HG02938 (cell line): ENCODE results near the gene COP1.
"Not testable (repeated sequence)": the region's sequence is repeated elsewhere in the genome, so short reads cannot be mapped to it uniquely, and the experiment has no call there.

Experiments
- ATAC-seq: cut with Tn5 transposase; IDR thresholded peaks from one replicate; pipeline ENCODE4 v1.9.1; 2021; ENCODE audit warnings: mild to moderate bottlenecking, moderate library complexity; ENCODE audit not compliant: unreplicated experiment

The COP1 gene

DNA sequence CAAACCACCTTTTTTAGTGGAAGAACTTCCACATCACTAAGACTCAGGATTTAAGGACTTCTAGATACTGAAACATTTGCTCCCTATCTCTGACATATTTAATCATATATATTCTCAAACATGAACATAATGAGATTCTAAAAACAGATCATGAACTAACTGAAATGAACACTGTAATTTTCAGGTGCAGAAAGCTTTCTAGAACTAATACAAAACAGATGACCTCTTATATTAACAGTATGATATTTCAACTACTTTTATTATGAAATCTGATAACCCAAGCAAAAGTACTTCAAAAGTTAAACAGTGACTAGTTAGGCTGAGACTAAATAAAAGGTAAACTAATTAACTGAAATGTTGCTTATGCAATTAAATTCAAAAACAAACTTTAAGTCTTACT, 157.5 kb downstream of the COP1 start:
- ATAC-seq = no peak

DNA sequence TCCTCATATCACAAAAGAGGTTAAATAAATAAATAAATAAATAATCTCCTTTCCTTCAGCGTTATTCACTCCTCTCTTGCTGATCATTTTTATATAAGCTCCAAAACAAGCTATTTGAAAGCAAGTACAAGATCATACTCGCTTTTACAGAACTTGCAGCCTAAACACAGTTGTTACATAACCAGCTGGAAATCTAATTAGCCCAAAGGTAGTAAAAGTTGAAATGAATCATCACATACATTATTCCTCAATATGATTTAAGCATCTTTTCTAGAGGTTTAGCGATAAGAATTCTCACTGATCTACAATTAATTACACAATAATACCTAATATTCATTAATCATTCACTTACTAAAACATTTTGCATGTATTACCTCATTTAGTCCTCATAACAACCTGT, 160.2 kb downstream of the COP1 start:
- ATAC-seq = no peak

DNA sequence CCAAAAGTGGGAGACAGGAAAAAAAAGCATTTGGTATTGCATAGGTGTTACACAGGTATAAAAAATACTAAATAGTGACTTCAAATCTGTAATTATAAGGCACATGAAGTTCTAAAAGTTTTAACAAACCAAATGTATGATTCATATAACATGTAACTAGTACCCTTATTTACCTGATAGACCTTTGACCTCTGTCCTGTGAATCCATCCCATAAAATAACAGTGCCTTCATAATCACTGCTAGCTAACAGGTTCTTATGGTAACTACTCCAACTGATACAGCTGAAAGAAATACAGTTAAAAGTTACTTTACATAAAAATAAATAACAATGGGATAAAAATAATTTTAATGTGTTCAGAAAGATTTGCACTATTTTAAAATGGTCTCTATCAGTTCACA, 163.5 kb downstream of the COP1 start:
- ATAC-seq = no peak

DNA sequence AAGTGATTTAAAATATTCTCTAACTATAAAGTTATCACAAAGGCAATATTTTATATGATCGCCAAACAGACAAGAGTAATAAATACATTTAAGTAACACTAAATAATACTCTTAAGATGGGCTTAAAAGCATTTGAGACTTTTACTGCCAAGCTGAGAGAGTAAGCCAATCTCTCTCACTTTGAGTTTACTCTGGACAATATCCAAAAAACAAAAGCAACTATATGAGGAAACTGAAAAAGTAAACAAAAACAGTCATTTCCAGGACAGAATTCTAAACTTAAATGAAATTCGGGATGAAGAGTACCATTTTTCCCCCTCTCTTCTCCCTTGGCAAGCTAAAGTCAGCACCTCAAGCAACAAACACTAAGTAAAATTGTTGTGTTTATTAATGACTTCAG, 173.2 kb downstream of the COP1 start:
- ATAC-seq = no peak

DNA sequence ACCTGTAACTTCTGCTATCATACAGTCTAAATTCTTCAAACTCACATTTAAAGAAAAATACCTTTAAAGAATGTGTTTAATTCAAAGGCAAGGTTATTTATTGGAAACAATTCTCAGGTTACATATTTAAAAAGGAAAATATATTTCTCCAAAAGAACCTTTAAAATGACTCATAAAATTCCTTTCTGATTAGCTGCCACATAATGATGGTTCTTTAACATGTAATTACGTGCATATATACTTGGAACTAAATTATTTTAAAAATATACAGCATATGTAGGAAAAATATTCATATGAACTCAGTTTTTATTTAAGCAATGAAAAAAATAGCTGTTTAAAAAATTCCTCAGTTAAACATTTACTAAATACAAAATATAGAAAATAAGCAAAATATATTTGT, 173.6 kb downstream of the COP1 start:
- no peak for ATAC-seq

DNA sequence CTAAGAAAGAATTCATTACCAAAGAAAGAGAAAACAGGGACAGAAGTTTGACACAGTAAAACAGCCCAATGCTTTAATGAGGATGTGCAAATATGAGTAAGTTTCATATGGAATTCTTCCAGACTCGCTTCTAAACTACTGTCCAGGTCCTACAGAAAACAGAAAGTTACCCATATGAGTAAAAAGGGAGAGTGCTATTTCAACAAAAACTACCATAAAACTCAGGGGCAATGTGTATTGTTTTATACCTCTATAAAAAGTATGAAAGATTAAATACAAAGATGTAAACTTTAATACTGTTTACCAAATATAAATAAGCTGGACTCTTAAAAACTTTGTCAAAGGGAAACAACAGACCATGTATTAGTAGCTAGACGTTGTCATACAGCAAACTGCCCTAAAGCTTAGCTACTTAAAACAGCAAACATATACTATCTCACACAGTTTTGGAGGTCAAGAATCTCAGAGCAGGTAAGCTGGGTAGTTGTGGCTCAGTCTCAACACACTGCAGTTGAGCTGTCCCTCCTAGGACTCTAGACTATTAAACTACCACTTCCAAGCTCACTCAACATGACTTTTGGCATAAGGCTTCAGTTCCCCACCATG, 174.9 kb downstream of the COP1 start:
- ATAC-seq = no peak

DNA sequence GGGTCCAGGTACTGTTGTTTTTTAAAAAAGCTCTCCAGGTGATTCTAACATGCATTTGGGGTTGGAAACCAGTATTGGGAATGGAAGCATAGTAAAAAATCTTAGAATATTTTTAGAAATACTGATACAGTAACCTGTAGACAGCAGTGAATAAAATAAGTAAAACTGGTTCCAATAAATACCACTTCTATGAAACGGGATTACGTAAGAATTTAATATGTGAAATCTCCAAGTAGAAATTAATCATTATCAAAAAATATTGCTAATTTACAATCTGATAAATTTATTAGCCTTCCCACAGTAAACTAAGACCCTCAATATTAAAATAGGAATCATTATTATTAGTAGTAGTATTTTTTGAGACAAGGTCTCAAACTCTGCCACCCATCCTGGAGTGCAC, 177.5 kb downstream of the COP1 start:
- no peak for ATAC-seq

DNA sequence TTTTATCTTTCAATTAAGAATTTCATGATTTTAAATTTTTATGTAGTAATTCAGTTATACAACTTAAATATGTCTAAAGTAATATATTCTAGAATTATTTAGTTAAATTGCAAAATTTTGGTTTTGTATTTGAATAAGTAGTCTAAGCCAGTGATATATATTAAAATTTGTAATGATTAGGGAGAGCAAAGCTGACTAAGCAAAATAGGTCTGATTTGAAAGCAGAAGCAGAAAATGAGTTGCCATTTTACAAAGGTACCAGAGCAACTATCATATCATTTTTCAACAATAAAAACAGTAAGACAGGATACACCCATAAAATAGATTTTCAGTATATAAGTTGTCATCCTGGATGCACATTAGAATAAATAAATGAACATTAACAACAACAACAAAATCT, 177.9 kb downstream of the COP1 start:
- no peak for ATAC-seq

DNA sequence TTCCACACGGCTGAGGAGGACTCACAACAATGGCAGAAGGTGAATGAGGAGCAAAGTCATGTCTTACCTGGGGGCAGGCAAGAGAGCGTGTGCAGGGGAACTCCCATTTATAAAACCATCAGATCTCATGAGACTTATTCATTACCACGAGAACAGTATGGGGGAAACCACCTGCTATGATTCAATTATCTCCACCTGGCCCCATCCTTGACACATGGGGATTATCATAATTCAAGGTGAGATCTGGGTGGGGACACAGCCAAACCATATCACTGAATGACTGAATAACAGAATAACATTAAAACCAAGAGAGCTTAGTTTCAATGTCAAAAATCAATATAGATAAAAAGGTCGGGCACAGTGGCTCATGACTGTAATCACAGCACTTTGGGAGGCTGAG, 179.2 kb downstream of the COP1 start:
- ATAC-seq = not testable (repeated sequence)

DNA sequence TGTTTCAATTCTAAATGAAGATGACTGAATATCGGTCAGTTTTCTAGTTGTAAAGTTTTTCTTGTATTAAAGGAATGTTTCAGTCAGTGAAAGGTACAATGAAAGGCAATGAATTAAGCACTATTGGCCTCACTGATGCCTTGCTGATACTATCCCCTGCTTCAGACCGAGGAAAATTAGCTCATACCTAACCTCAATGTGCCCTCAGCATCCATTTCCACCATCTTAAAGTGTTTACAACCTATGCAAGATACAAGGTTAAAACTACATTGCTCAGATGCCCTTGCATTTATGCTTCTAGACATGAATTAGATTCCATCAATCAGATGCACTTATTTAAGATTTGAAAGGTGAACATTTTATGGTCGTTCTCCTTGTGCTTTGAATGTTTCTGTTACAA, 184.5 kb downstream of the COP1 start:
- ATAC-seq = no peak

DNA sequence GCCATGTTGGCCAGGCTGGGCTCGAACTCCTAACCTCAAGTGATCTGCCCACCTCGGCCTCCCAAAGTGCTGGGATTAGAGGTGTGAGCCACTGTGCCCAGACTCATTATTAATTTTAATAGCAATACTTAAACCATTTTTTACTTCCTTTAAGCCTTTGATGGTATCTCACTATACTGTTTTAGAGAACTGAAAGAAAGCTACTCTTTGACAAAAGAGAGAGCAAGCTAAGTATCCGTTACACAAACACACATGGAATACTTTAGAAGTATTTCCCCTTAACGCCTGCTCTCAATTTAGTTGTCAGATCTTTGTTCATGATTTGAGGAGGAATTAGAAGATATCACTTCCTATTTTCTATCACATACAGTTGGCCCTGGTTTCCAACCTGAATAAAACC, 189.4 kb downstream of the COP1 start:
- no peak for ATAC-seq

DNA sequence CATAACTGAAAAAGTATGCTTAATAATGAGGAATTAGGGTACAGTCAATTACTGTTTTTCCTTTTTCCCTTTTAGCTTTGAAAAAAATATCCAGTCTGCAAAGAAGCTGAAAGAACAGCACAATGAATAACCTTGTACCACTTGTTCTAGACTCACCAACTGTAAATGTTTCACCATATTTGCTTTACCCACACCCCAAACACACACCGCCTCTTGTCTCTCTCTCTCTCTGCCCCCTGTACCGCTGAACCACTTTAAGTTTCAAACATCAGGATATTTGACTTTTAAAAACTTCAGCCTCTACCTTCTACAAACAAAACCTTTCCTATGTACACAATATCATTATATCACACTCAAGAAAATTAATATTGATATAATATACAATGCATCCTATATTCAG, 197.1 kb downstream of the COP1 start:
- ATAC-seq = no peak

DNA sequence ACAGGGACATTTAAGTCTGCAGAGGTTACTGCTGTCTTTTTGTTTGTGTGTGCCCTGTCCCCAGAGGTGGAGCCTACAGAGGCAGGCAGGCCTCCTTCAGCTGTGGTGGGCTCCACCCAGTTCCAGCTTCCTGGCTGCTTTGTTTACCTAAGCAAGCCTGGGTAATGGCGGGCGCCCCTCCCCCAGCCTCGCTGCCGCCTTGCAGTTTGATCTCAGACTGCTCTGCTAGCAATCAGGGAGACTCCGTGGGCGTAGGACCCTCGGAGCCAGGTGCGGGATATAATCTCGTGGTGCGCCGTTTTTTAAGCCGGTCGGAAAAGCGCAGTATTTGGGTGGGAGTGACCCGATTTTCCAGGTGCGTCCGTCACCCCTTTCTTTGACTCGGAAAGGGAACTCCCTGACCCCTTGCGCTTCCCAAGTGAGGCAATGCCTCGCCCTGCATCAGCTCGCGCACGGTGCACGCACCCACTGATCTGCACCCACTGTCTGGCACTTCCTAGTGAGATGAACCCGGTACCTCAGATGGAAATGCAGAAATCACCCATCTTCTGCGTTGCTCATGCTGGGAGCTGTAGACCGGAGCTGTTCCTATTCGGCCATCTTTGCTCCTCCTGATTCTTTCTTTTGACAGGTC, 199.2 kb downstream of the COP1 start:
- ATAC-seq = not testable (repeated sequence)

DNA sequence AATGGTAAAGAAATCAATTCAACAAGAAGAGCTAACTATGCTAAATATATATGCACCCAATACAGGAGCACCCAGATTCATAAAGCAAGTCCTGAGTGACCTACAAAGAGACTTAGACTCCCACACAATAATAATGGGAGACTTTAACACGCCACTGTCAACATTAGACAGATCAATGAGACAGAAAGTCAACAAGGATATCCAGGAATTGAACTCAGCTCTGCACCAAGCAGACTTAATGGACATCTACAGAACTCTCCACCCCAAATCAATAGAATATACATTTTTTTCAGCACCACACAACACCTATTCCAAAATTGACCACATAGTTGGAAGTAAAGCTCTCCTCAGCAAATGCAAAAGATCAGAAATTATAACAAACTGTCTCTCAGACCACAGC, 212.4 kb downstream of the COP1 start:
- not testable (repeated sequence) for ATAC-seq

DNA sequence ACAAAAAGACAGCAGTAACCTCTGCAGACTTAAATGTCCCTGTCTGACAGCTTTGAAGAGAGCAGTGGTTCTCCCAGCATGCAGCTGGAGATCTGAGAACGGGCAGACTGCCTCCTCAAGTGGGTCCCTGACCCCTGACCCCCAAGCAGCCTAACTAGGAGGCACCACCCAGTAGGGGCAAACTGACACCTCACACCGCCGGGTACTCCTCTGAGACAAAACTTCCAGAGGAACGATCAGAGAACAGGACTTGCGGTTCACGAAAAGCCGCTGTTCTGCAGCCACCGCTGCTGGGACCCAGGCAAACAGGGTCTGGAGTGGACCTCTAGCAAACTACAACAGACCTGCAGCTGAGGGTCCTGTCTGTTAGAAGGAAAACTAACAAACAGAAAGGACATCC, 214.3 kb downstream of the COP1 start:
- ATAC-seq = not testable (repeated sequence)

DNA sequence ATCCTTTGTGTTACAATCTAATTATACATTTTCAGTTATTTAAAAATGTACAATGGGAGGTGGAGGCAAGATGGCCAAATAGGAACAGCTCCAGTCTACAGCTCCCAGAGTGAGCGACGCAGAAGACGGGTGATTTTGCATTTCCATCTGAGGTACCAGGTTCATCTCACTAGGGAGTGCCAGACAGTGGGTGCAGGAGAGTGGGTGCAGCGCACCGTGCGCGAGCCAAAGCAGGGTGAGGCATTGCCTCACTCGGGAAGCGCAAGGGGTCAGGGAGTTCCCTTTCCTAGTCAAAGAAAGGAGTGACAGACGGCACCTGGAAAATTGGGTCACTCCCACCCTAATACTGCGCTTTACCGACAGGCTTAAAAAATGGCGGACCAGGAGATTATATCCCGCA, 214.9 kb downstream of the COP1 start:
- not testable (repeated sequence) for ATAC-seq

DNA sequence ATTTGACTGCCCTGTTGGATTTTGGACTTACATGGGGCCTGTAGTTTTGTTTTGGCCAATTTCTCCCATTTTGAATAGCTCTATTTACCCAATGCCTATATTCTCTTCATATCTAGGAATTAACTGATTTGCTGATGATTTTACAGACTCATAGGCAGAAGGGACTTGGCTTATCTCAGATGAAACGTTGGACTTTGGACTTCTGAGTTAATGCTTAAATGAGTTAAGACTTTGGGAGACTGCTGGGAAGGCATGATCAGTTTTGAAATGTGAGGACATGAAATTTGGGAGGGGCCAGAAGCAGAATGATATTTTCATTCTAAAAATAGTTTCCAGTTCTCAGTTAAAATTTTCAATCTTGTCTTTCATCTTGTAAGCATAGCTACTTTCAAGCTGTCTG, 222.3 kb downstream of the COP1 start:
- no peak for ATAC-seq

DNA sequence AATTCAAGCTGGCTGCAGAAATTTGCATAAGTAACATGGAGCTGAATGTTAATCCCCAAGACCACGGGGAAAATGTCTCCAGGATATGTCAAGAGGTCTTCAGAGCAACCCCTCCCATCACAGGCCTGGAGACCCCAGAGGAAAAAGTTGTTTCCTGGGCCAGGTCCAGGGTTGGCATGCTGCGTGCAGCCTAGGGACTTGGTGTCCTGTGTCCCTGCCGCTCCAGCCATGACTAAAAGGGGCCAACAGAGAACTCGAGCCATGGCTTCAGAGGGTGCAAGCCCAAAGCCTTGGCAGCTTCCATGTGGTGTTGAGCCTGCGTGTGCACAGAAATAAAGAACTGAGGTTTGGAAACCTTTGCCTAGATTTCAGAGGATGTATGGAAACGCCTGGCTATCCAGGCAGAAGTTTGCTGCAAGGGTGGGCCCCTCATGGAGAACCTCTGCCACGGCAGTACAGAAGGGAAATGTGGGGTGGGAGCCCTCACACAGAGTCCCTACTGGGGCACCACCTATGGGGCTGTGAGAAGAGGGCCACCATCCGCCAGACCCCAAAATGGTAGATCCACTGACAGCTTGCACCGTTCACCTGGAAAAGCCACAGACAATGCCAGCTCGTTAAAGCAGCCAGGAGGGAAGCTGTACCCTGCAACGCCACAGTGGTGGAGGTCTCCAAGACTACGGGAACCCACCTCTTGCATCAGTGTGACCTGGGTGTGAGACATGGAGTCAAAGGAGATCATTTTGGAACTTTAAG, 222.9 kb downstream of the COP1 start:
- no peak for ATAC-seq

DNA sequence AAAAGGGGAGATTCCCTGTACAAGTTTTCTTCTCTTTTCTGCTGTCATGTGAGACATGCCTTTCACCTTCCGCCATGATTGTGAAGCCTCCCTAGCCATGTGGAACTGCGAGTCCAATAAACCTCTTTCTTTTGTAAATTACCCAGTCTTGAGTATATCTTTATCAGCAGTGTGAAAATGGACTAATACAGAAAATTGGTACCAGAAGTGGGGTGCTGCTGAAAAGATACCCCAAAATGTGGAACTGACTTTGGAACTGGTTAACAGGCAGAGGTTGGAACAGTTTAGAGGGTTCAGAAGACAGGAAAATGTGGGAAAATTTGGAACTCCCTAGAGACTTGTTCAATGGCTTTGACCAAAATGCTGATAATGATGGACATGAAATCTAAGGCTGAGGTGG, 223.7 kb downstream of the COP1 start:
- ATAC-seq = not testable (repeated sequence)

DNA sequence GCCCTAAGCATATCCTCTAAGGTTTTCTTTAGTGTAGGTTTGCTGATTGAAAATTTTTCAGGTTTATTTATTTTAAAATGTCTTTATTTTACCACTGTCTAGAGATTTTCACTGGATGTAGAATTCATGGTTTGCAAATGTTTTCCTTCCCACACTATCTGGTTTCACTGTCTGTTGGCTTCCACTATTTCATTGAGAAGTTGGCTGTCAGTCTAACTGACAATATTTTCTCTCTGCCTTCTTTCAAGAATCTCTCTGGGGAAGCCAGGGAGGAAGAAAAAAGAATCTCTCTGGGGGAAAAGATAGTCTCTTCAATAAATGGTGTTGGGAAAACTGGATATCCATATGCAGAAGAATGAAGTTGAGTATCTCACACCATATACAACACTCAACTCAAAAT, 226.0 kb downstream of the COP1 start:
- ATAC-seq = no peak

DNA sequence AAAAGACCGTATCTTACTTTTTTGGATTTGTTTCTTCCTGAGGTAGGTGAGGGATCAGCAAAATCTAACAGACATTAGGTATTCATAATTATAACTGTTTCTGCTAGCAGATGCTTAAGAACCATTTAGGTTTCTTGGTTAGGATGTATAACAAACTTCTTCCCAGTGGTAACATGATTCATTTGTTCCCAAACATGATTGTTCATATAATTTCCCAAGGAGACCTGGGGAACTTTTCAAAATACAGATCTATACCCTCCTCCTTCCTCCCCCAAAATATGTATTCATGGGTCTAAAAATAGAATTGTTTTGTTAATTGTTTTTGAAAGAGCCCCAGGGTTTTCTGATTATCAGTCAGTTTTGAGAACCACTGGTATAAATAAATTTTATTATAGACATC, 228.2 kb downstream of the COP1 start:
- ATAC-seq = no peak

DNA sequence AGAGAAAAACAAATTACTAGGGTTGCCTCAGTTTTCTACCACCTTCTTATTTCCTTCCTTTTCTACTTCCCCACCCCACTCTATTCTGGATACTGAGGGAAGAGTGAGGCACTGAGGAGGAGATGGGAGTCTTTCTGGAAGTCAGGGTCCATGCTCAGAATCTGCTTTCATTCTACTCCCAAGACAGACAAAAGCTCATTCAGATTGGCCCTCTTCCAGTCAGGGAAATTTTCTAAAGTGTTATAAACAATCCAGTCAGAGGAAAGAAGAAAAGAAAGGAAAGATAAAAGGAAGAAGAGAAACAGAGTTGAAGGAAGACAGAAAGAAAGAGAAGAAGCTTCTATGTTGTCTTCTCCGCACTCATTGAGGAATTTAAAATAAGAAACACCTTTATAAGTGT, 228.6 kb downstream of the COP1 start:
- ATAC-seq = no peak
